ENCODE data around the gene NT5DC3. TPM values are rescaled to one million over a fixed set of nuclear protein-coding genes. Genes with fewer than 3 reads are reported as not detected.

Gene NT5DC3
- total RNA-seq (2022; extraction: Qiagen RNA extraction): 6.8 to 8.5 TPM (median 7.4 TPM) in 5 replicates

GRCh38 chr12:103840876-103841689, at the start of gene NT5DC3:
Gene NT5DC3, minus strand, starts transcription at chr12:103841234. Its CDS starts 78 bp downstream, at chr12:103841156.

Other genes starting within 250 kb of the NT5DC3 start
- gene HSP90B1, start 89.2 kb upstream of the NT5DC3 start, total RNA-seq (2022; extraction: Qiagen RNA extraction): 519 to 761 TPM (median 570 TPM) in 5 replicates
- 24.5 to 29.8 TPM (median 26.7 TPM) in 5 replicates for gene TDG, start 124.6 kb upstream of the NT5DC3 start, total RNA-seq (2022; extraction: Qiagen RNA extraction)
- 0.25 to 0.35 TPM (median 0.28 TPM) in 5 replicates for gene GLT8D2, start 209.0 kb upstream of the NT5DC3 start, total RNA-seq (2022; extraction: Qiagen RNA extraction)
- 3.8 to 5.0 TPM (median 4.6 TPM) in 5 replicates for gene HCFC2, start 223.3 kb upstream of the NT5DC3 start, total RNA-seq (2022; extraction: Qiagen RNA extraction)

Measured in A549 treated with CORT108297 at 1 μM for 4 hours (cell line).